Measurements from ENCODE around the gene EPHB4. TPM values are rescaled to one million over a fixed set of nuclear protein-coding genes. Genes with fewer than 3 reads are reported as not detected.
A peak's percentile ranks its signal among the peaks of the same experiment; 100 is the strongest.
"Not testable (repeated sequence)": the region's sequence is repeated elsewhere in the genome, so short reads cannot be mapped to it uniquely, and the experiment has no call there.

The EPHB4 gene
- total RNA-seq, 1 donor from 2014 or later = 49.1 TPM

- DNase-seq = no peak
Observed at GRCh38 chr7:100819586-100819985, 7.7 kb downstream of the EPHB4 start.

- DNase-seq = no peak
Observed at GRCh38 chr7:100818825-100819224, 8.5 kb downstream of the EPHB4 start.

- DNase-seq = no peak
Observed at GRCh38 chr7:100818366-100818765, 9.0 kb downstream of the EPHB4 start.

GRCh38 chr7:100817097-100817496, 10.2 kb downstream of the EPHB4 start:
- no peak for DNase-seq

GRCh38 chr7:100816515-100816914, 10.8 kb downstream of the EPHB4 start:
- DNase-seq = not testable (repeated sequence)

GRCh38 chr7:100812729-100813128, 14.6 kb downstream of the EPHB4 start:
- DNase-seq = no peak

GRCh38 chr7:100811480-100811879, 15.8 kb downstream of the EPHB4 start:
- no peak for DNase-seq

GRCh38 chr7:100808354-100808875, 18.9 kb downstream of the EPHB4 start:
- no peak for DNase-seq

GRCh38 chr7:100806883-100807282, 20.4 kb downstream of the EPHB4 start:
- not testable (repeated sequence) for DNase-seq

GRCh38 chr7:100806276-100806675, 21.0 kb downstream of the EPHB4 start:
- no peak for DNase-seq

GRCh38 chr7:100804681-100805431, 22.5 kb downstream of the EPHB4 start:
- no peak for DNase-seq

- peak; percentile 94 for DNase-seq
Observed at GRCh38 chr7:100803398-100804161, 23.7 kb downstream of the EPHB4 start.

- DNase-seq = no peak
Observed at GRCh38 chr7:100802951-100803350, 24.4 kb downstream of the EPHB4 start.

GRCh38 chr7:100801833-100802568, 25.3 kb downstream of the EPHB4 start:
- DNase-seq = peak; percentile 83

- peak; percentile 65 for DNase-seq
Observed at GRCh38 chr7:100799037-100799896, 28.1 kb downstream of the EPHB4 start.

GRCh38 chr7:100794741-100795140, 32.6 kb downstream of the EPHB4 start:
- no peak for DNase-seq

- no peak for DNase-seq
Observed at GRCh38 chr7:100793806-100794660, 33.3 kb downstream of the EPHB4 start.

- no peak for DNase-seq
Observed at GRCh38 chr7:100791881-100792666, 35.2 kb downstream of the EPHB4 start.

- no peak for DNase-seq
Observed at GRCh38 chr7:100789055-100789454, 38.3 kb downstream of the EPHB4 start.

- DNase-seq = no peak
Observed at GRCh38 chr7:100786323-100786722, 41.0 kb downstream of the EPHB4 start.
